Ovary (tissue), 3 donors: ENCODE results near the gene KRTAP10-5.

Experiments
- EP300 ChIP-seq: sonication (generic); formaldehyde crosslinking; IDR thresholded peaks from one replicate; pipeline ENCODE4 v1.6.1; 2017; ENCODE audit warnings: antibody characterized with exemption
- POLR2A ChIP-seq: fragments of 450-650 bp; IDR thresholded peaks from one replicate; pipeline ENCODE4 v1.6.1; 2017; ENCODE audit warnings: antibody characterized with exemption, mild to moderate bottlenecking, moderate library complexity
- TF ChIP-seq, protein P1 (sequence below), 3 donors: fragments of 450-650 bp in 2 of 3; fragments of 200-600 bp in 1 of 3; IDR thresholded peaks; one replicate each; pipeline versions ENCODE4 v1.5.1 to v1.8.0; 2016 to 2022; ENCODE audit warnings: antibody characterized with exemption in 3 of 3, mild to moderate bottlenecking in 1 of 3
- donor health status: DM: no; HTN: no; CAD: no.

DNA sequence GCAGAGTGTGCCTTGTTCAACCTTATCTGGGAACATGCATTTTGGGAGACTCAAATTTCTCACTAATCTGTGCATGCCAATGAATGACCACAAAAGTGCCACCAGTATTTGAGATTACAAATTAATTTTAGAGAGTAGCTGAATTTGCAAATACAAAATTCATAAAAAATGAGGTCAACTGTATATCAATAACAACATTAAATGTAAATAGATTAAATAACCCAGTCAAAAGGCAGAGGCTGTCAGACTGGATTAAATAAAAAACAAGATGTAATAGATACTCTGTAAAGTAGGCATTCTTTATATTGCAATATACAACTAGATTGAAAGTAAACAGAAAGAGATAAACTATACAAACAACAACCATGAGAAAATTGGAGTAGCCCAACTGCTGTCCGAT, 16.3 kb downstream of the KRTAP10-5 start:
- TF ChIP-seq EP300, result no peak
- TF ChIP-seq, protein P1, sequence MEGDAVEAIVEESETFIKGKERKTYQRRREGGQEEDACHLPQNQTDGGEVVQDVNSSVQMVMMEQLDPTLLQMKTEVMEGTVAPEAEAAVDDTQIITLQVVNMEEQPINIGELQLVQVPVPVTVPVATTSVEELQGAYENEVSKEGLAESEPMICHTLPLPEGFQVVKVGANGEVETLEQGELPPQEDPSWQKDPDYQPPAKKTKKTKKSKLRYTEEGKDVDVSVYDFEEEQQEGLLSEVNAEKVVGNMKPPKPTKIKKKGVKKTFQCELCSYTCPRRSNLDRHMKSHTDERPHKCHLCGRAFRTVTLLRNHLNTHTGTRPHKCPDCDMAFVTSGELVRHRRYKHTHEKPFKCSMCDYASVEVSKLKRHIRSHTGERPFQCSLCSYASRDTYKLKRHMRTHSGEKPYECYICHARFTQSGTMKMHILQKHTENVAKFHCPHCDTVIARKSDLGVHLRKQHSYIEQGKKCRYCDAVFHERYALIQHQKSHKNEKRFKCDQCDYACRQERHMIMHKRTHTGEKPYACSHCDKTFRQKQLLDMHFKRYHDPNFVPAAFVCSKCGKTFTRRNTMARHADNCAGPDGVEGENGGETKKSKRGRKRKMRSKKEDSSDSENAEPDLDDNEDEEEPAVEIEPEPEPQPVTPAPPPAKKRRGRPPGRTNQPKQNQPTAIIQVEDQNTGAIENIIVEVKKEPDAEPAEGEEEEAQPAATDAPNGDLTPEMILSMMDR (IDR thresholded peaks at IDR 0.05), result no peak
- TF ChIP-seq POLR2A, result no peak
